ENCODE measurements around the gene TBX1.

TBX1 gene

GRCh38 chr22:19738664-19739447, 21.7 kb upstream of the TBX1 start:
- no peak for DNase-seq

DNA sequence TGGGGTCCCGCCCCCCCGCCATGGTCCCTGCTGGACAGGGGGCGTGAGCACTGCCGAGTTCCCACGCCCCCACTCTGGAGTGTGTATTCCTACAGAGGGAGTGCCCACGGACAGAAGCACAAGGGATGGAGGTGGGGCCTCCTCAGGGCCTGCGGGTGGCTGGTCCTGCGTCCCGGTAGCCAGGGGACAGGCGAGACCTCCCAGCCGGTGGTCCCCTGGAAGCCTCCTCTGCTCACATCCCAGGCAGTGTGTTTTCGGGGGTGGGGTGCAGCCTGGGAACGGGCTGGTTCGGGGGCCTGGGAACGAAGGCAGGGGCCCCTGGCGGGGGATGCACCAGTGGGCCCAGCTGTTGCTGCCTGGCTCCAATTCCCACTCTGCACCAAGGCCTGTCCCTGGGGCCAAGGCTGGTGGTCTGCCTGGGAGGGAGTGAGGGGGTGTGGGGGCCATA, 21.1 kb upstream of the TBX1 start:
- no peak for DNase-seq

DNA sequence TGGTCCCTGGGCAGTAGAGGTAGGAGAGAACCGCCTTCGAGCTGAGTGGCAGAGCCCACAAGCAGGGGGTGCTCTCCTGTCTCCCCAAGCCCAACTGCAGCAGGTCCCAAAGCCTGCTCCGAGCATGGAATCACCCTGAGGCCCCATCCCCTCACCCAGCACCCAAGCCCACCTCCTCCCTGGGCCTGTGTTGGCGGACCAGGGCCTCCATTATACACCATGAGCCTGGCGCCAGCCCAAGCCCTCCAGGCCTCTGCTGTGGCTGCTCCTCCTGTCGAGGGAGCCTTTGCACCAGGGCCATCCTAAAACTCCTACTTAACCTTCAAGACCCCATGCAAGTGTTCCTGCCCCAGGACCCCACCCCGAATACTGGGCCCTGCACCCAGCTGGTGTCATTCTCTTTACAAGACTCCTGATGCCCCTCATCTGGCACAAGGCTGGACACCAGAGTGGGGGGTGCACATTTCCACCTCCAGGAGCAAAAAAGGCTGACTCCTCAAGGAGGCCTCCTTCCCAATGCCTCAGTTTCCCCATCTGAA, 20.6 kb upstream of the TBX1 start:
- DNase-seq, result no peak

DNA sequence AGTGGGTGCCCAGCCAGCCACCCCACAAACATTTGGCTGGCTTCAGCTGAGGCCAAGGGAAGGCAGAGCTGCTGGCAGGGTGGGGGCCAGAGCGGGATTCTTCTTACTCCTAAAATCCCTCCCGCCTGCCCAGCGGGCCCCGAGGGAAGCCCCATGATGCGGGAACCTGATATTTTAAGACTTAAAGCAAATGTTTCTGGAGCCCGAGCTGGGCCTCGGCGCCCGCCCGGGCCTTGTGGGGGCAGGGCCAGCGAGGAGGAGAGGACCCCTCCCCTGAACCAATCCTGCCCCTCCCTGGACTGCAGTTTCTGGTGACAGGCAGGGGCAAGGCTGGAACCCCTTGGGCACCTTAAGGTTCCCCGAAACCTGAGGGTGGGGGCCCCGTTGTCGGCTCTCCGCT, 20.0 kb upstream of the TBX1 start:
- no peak for DNase-seq

GRCh38 chr22:19741053-19741452, 19.5 kb upstream of the TBX1 start:
- no peak for DNase-seq

DNA sequence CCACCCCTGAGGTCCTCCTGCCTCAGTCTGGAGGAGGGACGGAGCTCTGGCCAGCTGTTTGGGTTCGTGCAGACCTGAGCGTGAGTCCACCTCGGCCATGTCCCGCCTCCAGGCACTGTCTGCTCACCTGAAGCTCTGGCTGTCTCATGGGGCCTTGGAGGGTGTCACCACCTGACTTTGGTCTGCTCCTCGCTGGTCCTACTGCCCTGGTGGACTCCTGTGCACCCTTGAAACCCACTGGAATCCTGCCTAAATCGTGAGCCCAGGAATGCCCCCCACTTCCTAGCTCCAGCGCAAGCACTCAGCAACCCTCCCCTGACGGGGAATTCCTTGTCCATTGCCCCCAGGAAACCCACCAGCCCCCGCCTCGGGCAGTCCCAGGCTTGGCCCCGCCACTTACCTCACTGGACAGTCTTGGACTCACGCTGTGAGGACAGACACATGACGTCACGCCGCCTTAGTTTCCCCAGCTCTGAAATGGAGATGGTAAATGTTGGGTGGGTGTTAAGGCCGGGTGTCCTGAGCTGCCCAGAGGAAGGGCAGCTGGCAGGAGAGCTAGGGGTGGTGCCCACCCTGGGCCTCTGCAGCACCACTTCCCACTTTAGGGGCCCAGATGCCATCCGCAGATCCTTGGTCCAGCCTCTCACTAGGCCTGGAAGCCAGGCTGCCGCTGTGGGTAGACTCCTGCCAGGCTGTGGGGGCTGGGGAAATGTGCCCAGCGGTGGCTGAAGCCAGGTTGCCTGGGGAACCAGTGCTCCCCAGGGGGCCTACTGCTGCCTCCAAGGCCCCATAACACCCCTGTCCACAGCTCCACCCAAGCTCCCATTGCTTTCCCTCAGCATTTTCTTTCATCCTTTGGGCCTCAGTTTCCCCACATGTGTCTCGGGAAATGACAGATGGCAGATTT, 18.2 kb upstream of the TBX1 start:
- DNase-seq, result no peak

DNA sequence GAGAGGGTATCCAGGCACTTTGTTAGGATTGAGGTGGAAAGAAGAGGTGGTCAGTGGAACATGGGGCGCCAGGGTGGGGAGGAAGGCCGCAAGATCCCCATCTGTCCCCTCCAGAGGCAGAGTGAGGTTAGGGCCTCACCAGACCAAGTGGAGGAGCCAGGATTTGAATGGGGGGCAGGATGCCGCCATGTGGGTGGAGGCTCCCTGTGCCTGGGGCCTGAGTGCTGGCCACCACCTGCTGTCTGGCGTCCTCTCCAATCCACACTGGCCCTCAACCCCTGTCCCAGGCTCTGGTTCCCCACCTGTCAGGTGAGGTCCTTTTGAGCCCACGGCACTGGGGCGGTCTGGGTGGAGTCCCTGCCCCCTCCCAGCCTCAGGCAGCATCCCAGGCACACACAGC, 17.5 kb upstream of the TBX1 start:
- no peak for DNase-seq

DNA sequence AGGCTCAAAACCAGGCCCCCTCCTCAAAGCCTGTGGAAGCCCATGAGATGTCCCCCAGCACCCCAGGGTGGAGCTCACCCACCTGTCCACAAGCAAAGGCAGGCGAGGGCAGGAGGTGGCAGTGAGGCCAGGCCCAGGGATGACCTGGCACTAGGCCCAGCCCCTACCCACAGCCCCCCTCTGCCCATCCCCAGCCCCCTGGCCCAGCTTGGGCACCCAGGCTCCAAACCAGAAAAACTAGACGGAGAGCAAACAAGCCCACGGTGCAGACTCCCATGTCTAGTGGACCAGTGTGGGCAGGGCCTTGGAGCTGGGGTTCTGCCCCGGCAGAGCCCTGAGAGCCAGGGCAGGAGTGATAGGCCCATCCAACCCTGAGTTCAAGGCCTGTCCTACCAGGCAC, 16.9 kb upstream of the TBX1 start:
- DNase-seq, result no peak

- DNase-seq, result no peak
Measured at GRCh38 chr22:19744350-19745006, 16.1 kb upstream of the TBX1 start.

GRCh38 chr22:19745155-19746101, 15.2 kb upstream of the TBX1 start:
- no peak for DNase-seq

GRCh38 chr22:19746726-19747125, 13.9 kb upstream of the TBX1 start:
- no peak for DNase-seq

DNA sequence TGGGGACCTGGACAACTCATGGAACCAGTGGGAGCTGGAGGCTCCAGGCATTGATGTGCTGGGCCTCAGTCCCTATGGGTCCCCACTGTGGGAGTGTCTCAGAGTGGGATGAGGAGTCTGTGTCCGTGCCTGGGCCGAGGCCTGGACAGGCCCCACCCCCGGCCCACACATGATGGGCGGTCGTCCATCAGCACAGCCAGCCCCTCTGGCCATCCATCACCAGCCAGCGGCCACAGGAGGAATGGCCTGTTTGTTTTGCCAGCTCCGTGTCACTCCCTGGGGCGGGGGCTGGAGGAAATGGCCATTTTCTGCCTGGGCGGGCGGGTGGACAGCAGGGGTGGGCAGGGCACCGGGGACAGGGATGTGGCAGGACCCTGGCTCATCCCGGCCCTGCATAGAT, 13.0 kb upstream of the TBX1 start:
- no peak for DNase-seq

GRCh38 chr22:19748139-19748538, 12.4 kb upstream of the TBX1 start:
- no peak for DNase-seq

DNA sequence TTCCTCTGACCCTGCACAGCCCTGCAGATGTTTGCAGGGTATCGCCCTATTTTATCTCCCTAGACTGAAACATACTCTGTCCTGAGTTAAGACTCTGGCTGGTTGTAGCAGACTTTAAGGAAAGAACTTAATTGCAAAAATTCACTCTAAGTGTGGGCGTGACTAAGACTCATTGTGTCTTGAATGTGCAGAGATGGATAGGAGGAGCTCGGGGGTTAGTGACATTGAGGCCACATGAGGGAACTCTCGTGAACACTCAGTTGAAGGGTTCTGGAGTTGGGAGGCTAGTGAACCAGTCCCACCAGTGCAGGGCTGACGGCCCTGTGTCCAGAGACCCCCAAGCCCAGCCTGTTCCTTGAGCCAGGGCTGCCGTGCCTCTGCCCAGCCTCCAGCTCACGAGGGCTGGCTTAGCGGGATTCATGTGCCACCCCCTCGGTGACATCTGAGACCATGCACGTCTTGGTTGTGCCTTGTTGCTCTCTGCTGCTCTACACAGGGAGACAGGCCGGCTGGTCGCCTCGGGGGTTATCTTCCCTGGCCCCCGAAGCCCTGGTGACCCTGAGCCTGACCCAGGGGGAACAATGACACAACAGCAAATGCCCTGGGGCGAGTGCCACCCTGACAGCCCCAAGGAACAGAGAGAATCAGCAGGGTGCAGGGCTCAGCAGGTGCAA, 11.4 kb upstream of the TBX1 start:
- no peak for DNase-seq

- DNase-seq, result no peak
Measured at GRCh38 chr22:19749876-19750275, 10.7 kb upstream of the TBX1 start.

DNA sequence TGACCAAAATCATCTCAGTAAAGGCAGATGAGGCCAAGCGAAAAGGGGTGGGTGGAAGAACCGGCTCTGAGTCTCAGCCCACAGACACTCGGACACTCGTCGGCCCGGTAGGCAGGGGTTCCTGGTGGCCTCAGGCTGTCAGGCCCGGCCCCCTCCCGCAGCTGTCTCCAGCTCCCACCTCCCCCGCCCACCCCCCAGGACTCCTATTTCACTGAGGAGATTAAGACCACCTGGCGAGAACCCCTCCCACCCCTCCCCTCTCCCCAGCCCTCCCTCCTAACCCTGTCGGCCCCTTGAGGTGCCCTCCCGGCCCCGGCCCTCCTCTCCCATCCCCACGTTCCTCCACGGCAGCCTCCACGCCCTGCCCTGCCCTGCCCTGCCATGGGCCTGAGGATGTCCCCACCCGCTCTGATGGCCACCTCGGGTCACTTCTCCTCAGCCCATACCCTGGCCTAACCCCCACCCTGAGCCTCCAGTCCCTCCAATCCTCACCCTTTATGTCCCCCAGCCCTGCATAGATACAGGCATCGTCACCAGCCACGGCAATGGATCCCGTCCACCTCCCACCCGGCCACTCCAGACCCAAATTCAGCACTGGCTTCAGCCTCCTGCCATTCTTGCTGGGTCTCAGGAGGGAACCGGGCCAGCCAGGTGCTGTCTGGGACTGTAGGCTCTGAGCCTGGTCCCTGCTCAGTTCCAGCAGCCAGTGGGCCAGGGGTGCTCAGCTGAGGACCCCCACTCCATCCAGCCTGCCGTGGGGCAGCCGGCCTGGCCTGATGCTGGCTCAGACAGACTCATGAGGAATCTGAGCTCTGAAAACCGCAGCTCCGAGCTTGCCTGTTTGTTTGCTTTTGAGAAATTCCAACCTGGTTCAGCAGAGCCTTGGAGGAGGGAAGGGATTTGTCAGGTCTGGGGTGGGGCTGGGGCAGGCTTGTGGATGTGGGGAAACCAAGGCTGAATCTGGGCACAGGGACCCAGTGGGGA, 9.8 kb upstream of the TBX1 start:
- DNase-seq, result no peak

DNA sequence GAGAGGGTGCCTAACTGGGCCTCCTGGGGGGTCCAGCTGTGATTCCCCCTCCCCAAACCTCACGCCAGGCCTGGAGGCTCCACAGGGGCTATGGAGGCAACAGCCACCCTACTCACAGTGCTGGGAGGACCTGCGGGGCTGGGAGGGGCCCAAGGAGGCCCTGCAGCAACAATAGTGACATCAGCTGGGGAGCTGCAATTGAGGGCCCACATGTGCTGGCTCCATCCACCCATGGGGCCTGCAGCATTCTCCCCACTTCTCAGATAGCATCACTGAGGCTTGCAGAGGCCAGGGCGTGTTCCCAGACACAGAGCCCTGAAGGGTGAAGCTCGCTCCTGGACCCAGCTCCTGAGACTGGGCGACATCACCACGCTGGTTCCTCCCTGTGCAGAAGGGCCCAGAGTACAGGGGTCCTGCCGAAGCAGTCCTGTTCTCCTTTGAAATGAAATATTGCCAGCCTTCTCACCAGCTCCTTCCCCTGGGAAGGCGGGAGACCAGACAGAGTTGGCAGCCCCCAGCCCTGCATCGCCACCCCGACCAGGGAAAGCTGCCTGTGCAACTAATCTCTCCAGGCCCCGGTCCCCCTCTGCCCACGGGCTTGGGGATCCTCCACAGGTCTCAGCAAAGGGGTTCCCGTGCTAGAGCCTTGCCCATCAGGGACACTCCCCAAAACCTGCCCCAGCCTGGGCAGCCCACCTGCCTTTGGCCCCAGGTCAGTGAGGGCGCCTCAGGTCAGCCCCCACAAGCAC, 8.9 kb upstream of the TBX1 start:
- no peak for DNase-seq

DNA sequence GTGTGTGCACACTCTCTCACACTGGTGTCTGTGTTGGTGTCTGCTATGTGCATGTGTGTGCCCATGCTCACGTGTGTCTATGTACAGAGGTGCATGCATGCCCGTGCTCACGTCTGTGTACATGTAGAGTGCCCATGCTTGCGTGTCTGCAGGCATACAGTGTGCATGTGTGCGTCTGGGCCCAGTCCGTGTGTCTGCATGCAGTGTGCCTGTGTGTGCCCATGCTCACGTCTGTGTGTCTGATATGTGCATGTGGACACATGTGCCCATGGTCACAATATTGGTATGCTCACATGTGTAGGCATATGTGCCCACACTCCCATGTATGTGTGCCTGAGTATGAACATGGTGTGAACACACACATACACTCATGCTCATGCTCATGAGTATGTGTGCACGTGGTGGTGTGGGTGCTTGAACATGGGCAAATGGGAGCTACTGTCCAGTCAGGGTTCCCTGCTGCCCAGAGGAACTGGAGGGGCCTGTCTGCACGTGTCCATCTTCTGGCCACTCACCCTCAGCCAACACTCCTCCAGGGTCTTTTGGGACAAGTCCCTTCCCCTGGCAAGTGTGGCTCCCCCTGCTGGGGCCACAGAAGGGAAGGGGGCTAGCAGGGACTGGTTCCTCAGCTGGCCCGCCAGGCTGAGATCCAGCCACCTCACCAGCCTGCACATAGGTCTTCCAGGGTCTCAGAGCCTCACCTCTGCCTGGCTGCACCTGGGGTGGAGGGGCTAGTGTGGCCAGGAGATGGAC, 7.3 kb upstream of the TBX1 start:
- no peak for DNase-seq

Measured in CD4-positive, alpha-beta T cell treated with Interferon gamma for 1 hour (primary cell).